Kidney (tissue), 14 donors: ENCODE measurements around the gene KBTBD12. TPM values are rescaled to one million over a fixed set of nuclear protein-coding genes. Genes with fewer than 3 reads are reported as not detected.

ENCODE experiments used
- DNase-seq, 5 donors: peaks; one replicate each; pipeline ENCODE4 v3.0.0-alpha.2; 2013 to 2020
- FAIRE-seq: peaks from 2 replicates; lab custom pipeline; 2012; peaks lifted over from hg19 to GRCh38; lab: Jason Lieb, UNC
- H3K27ac ChIP-seq, 2 donors: one replicate each; pipeline ENCODE4 v1.7.0; 2013; ENCODE audit warnings: low read depth in 2 of 2, low read length in 2 of 2, inconsistent platforms in 1 of 2
- H3K27me3 ChIP-seq: one replicate; pipeline ENCODE4 v1.7.1; 2013; ENCODE audit warnings: low read length, inconsistent platforms; ENCODE audit not compliant: control insufficient read depth, insufficient read depth
- H3K36me3 ChIP-seq, 3 donors: one replicate each; pipeline versions ENCODE4 v1.7.0 to v1.7.1; 2013; ENCODE audit warnings: low read length in 3 of 3, control low read depth in 1 of 3, inconsistent platforms in 1 of 3; ENCODE audit not compliant: insufficient read depth in 3 of 3, control insufficient read depth in 2 of 3
- H3K4me1 ChIP-seq, 3 donors: one replicate each; pipeline versions ENCODE4 v1.7.0 to v1.7.1; 2013; ENCODE audit warnings: low read length in 3 of 3, inconsistent platforms in 1 of 3, low read depth in 1 of 3; ENCODE audit not compliant: control insufficient read depth in 2 of 3, insufficient read depth in 2 of 3
- H3K4me3 ChIP-seq, 3 donors: one replicate each; pipeline versions ENCODE4 v1.7.0 to v1.8.1; 2013; ENCODE audit warnings: low read length in 3 of 3, control low read depth in 1 of 3, inconsistent platforms in 1 of 3
- H3K9ac ChIP-seq, 3 donors: one replicate each; pipeline versions ENCODE4 v1.7.0 to v1.7.1; 2013; ENCODE audit warnings: low read length in 3 of 3, control low read depth in 1 of 3, inconsistent platforms in 1 of 3
- H3K9me3 ChIP-seq, 3 donors: one replicate each; pipeline versions ENCODE4 v1.7.0 to v1.7.1; 2013; ENCODE audit warnings: low read length in 3 of 3, control low read depth in 1 of 3, inconsistent platforms in 1 of 3; ENCODE audit not compliant: control insufficient read depth in 2 of 3, insufficient read depth in 1 of 3
- intact Hi-C: fragments of 100-400 bp; cut with DNase I; formaldehyde crosslinking; loops from one replicate; pipeline ENCODE4 v1.11.1; 2022
- polyA plus RNA-seq: library from polyadenylated mRNA; stranded (reverse); fragments of 350-450 nt; fragmentation: Illumina TruSeq; extraction: RNeasy Lipid Tissue Mini Kit (QIAGEN cat#74804); gene quantifications from one replicate; pipeline ENCODE4 v1.2.3, GENCODE V29; 2014; ENCODE audit warnings: low read depth, low replicate concordance; ENCODE audit not compliant: insufficient read depth
- total RNA-seq: library from RNA; stranded (reverse); fragmentation: NEBNext Ultra II Directional; extraction: Animal tissue kit (Norgen Biotek cat#: 25700); gene quantifications from one replicate; pipeline ENCODE4 v1.2.1, GENCODE V29; 2021
- TF ChIP-seq, protein P1 (sequence below): IDR thresholded peaks from 3 replicates; pipeline ENCODE4 v1.5.1; 2012; ENCODE audit warnings: mild to moderate bottlenecking, moderate library complexity, borderline replicate concordance; ENCODE audit not compliant: insufficient read depth; ENCODE audit errors: extremely low read depth
- donor health status: control.
- donor health status: control.
- donor health status: control.
- donor health status: control.
- donor health status: control.
- donor health status: DM: yes; HTN: yes; CAD: no.
- donor health status: Normal renal cell carcinoma (clear cell type).

Gene KBTBD12
- total and polyA plus RNA-seq, 2 donors from 2014 or later: 1.4 to 1.6 TPM

DNA sequence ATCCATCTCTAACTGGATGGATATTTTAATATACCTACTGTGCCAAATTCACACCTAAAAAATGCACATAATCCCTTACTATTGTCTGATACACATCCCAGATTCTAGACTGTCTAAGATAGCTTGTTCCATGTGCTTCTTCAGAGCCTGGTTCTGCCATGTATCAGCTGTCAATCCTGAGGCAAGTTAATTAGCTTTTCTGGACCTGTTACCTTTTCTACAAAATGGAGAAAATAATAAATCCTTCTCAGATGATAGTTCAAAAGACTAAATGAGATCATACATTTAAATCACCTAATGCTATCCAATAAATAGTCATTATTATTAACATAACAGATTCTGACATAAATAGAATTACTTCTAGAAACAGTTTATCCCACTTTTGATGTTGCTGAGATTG lies 66.1 kb downstream of the KBTBD12 start:
- TF ChIP-seq, protein P1, sequence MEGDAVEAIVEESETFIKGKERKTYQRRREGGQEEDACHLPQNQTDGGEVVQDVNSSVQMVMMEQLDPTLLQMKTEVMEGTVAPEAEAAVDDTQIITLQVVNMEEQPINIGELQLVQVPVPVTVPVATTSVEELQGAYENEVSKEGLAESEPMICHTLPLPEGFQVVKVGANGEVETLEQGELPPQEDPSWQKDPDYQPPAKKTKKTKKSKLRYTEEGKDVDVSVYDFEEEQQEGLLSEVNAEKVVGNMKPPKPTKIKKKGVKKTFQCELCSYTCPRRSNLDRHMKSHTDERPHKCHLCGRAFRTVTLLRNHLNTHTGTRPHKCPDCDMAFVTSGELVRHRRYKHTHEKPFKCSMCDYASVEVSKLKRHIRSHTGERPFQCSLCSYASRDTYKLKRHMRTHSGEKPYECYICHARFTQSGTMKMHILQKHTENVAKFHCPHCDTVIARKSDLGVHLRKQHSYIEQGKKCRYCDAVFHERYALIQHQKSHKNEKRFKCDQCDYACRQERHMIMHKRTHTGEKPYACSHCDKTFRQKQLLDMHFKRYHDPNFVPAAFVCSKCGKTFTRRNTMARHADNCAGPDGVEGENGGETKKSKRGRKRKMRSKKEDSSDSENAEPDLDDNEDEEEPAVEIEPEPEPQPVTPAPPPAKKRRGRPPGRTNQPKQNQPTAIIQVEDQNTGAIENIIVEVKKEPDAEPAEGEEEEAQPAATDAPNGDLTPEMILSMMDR: no peak
- Histone ChIP-seq H3K9me3 (no peaks in the 10 kb centered on the region), H3K4me3 (no peak overlapping the region), H3K4me1 (no peaks in the 10 kb centered on the region), H3K27me3 (no peaks in the 10 kb centered on the region), H3K36me3 (no peaks in the 10 kb centered on the region), H3K27ac (no peak overlapping the region), H3K9ac (no peak overlapping the region)
- intact Hi-C loops: no loop called here
- no peak for DNase-seq
- no peak for FAIRE-seq

DNA sequence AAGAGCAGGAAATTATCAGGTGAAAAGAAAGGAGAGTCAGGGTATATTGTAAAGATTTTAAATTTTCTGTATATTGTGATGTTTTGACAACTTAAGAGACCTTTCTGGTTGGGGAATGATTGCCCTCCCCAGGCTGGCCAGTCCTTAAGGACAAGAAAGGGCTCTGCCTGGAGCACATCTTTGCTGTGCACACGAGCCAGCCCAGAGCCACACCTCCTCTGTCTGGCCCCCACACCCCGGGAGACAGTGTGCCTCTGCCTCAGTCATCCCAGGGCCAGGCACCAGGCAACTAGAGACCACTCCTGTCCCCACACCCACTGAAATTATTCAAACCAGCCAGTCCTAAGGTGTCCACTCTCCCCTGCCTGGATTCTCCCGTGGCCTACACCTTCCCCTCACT lies 67.1 kb downstream of the KBTBD12 start:
- DNase-seq: no peak
- intact Hi-C loops: no loop called here
- Histone ChIP-seq H3K9ac (no peak overlapping the region), H3K27ac (no peak overlapping the region), H3K9me3 (no peaks in the 10 kb centered on the region), H3K4me1 (no peaks in the 10 kb centered on the region), H3K27me3 (no peaks in the 10 kb centered on the region), H3K36me3 (no peaks in the 10 kb centered on the region), H3K4me3 (no peak overlapping the region)
- no peak for FAIRE-seq
- TF ChIP-seq, protein P1: no peak

DNA sequence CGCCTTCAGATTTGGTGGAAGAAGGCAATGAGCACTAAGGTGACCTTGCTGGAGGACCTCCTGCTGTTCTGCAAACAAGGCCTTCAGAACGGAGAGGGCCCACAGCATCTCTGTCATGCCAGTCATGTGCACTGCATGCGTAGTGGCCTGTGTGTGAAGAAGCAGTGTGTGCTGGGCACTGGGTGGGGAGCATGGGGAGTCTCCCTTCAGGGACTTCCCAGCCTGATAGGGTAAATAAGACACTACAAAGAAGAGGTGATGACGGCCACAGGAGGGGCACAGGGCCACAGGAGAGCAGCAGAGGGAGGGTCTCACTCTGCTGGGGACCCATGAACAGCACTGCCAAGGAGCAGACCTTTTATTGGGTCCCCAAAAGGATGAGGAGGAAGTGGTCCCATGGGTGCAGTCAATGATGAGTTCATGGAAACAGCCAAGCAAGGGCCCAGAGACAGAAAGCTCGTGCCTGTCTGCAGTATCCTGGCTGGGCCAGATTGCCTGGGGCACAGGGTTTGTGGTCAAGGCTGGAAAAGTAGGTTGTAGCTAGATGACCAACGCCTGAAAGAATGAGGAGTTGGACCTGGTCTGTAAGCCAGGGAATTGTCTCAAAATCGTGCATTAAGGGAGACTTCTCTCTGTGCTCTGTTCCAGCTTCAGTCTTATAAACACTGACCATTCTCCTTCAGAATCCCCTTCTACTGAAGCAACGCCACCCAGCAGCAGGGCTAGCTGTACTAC lies 69.4 kb downstream of the KBTBD12 start:
- intact Hi-C loops: no loop called here
- TF ChIP-seq, protein P1: no peak
- no peaks in the 10 kb centered on the region for H3K9me3 ChIP-seq
- no peaks in the 10 kb centered on the region for H3K4me1 ChIP-seq
- FAIRE-seq (no peak), DNase-seq (no peak)
- H3K9ac ChIP-seq: no peak overlapping the region
- no peak overlapping the region for H3K27ac ChIP-seq
- H3K27me3 ChIP-seq: no peaks in the 10 kb centered on the region
- H3K4me3 ChIP-seq: no peak overlapping the region
- H3K36me3 ChIP-seq: no peaks in the 10 kb centered on the region

DNA sequence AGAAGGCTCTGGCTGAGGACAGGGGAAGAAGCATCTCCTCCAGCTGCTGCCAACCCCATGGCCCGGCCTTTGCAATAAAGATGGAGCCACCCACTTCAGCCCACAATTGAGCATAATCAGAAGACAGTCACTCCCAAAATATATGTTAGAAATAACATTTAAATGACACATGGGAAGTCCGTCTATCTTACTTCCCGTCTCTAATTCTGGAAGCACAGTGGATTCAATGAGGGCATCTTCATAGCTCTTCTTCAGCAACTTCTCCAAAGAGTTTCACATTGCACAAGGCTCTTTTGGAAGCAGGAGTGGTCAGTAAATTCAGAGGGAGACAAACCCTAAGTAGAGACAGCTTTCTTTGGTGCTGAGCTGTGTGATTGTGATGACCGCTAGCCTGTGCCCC lies 70.2 kb downstream of the KBTBD12 start:
- H3K36me3 ChIP-seq: no peaks in the 10 kb centered on the region
- FAIRE-seq: no peak
- no peak overlapping the region for H3K4me3 ChIP-seq
- H3K27me3 ChIP-seq: no peaks in the 10 kb centered on the region
- DNase-seq: no peak
- H3K4me1 ChIP-seq: no peaks in the 10 kb centered on the region
- no peak overlapping the region for H3K27ac ChIP-seq
- TF ChIP-seq, protein P1: no peak
- H3K9ac ChIP-seq: no peak overlapping the region
- no peaks in the 10 kb centered on the region for H3K9me3 ChIP-seq
- intact Hi-C loops: no loop called here
